ENCODE measurements around the gene NEK10. TPM values are rescaled to one million over a fixed set of nuclear protein-coding genes. Genes with fewer than 3 reads are reported as not detected.

NEK10 gene
- total RNA-seq, 1 donor from 2014 or later = 15.1 TPM

DNA sequence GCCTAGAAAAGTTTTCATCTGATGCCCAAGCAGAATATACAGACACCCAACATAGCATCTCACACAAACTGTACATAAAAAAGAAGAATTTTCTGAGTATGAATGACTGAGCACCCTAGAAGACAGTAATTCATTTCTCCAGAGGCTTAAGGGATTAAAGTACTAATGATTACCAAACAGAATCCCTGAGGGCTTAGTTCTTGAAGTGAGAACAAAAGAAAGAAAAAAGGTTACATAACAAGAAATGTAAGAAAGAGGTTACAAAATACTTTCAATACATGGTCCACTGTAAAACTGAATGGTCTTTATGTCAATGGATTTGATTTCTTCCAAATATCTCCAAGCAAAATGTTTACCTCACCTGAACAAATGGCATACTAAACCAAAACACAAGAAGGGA lies 9.1 kb upstream of the NEK10 start:
- H3K4me1 ChIP-seq (ENCODE audit: control insufficient read depth in 3 of 3, insufficient read depth in 3 of 3, low read length in 3 of 3) = no peaks in the 10 kb centered on the region
- H3K27me3 ChIP-seq (ENCODE audit: control insufficient read depth in 3 of 3, insufficient read depth in 3 of 3, low read length in 3 of 3) = no peaks in the 10 kb centered on the region
- no peak overlapping the region for H3K4me3 ChIP-seq (ENCODE audit: low read length in 3 of 3)
- H3K9ac ChIP-seq (ENCODE audit: low read depth in 1 of 3, low read length in 3 of 3) = no peak overlapping the region
- peaks cover 0 to 7% (median 3%) of the 10 kb centered on the region in 3 donors for H3K36me3 ChIP-seq (ENCODE audit: control insufficient read depth in 3 of 3, insufficient read depth in 3 of 3, low read length in 3 of 3)
- H3K27ac ChIP-seq (ENCODE audit: low read depth, low read length) = no peak overlapping the region
- H3K9me3 ChIP-seq (ENCODE audit: control insufficient read depth in 3 of 3, low read length in 3 of 3) = no peaks in the 10 kb centered on the region

DNA sequence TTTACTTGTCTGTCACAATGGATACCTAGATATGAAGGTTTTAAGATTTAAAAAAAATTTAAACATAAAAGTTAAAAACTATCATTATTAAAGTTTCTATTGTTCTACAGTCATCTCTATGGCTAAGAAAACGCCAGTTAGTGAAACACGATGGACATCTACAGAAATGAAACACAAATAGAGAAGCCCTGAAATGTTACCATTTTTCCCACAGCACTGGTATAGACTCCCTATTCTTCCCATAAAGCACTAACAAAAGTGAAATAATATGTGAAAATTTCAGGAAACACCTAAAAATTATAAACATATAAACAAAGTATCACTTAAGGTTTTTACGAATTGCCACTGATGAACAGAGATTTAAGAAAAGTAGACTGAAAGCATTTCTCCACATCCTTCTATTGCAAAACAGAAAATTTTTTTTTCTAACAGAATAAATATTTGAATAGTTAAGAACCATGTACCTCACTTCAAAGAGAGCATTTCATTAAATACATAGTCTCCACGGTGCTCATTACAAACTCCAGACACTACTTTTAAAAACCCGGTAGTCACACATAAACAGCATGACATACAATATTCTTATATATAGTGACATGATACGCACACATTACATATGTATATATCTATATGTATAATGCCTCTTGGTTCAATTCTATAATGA lies 7.1 kb upstream of the NEK10 start:
- Histone ChIP-seq H3K4me3 (ENCODE audit: low read length in 3 of 3) (no peak overlapping the region), H3K4me1 (ENCODE audit: control insufficient read depth in 3 of 3, insufficient read depth in 3 of 3, low read length in 3 of 3) (no peaks in the 10 kb centered on the region), H3K27me3 (ENCODE audit: control insufficient read depth in 3 of 3, insufficient read depth in 3 of 3, low read length in 3 of 3) (no peaks in the 10 kb centered on the region), H3K36me3 (ENCODE audit: control insufficient read depth in 3 of 3, insufficient read depth in 3 of 3, low read length in 3 of 3) (peaks cover 0 to 2% (median 0%) of the 10 kb centered on the region in 3 donors), H3K27ac (ENCODE audit: low read depth, low read length) (no peak overlapping the region), H3K9ac (ENCODE audit: low read depth in 1 of 3, low read length in 3 of 3) (no peak overlapping the region), H3K9me3 (ENCODE audit: control insufficient read depth in 3 of 3, low read length in 3 of 3) (no peaks in the 10 kb centered on the region)

DNA sequence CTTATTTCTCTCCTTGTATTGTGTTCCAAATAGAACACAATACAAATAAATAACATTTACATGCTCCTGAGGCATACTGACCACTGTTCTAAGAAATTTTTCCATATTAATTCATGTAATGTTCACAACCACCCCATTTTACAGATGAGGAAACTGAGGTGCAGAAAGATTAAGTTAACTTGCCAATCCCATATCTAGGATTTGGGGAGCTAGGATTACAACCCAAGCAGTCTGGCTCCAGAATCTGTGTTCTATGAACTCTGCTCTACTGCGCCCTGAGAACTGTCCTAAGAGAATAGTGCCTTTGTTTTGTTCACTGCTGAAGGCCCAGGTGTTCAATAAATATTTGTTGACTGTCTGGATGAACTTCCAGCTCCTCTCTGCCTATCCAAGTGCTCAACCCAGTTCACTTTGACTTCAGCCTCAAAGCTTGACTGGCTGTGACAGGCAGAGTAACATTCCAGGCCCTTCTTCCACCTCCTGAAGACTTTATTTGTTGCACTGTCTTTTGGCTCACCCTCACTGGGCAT lies 3.1 kb downstream of the NEK10 start:
- no peaks in the 10 kb centered on the region for H3K9me3 ChIP-seq (ENCODE audit: control insufficient read depth in 3 of 3, low read length in 3 of 3)
- no peaks in the 10 kb centered on the region for H3K27me3 ChIP-seq (ENCODE audit: control insufficient read depth in 3 of 3, insufficient read depth in 3 of 3, low read length in 3 of 3)
- H3K4me1 ChIP-seq (ENCODE audit: control insufficient read depth in 3 of 3, insufficient read depth in 3 of 3, low read length in 3 of 3) = peaks cover 8 to 13% (median 10%) of the 10 kb centered on the region in 3 donors
- no peak overlapping the region for H3K9ac ChIP-seq (ENCODE audit: low read depth in 1 of 3, low read length in 3 of 3)
- no peak overlapping the region for H3K27ac ChIP-seq (ENCODE audit: low read depth, low read length)
- H3K4me3 ChIP-seq (ENCODE audit: low read length in 3 of 3) = no peak overlapping the region
- no peaks in the 10 kb centered on the region for H3K36me3 ChIP-seq (ENCODE audit: control insufficient read depth in 3 of 3, insufficient read depth in 3 of 3, low read length in 3 of 3)

DNA sequence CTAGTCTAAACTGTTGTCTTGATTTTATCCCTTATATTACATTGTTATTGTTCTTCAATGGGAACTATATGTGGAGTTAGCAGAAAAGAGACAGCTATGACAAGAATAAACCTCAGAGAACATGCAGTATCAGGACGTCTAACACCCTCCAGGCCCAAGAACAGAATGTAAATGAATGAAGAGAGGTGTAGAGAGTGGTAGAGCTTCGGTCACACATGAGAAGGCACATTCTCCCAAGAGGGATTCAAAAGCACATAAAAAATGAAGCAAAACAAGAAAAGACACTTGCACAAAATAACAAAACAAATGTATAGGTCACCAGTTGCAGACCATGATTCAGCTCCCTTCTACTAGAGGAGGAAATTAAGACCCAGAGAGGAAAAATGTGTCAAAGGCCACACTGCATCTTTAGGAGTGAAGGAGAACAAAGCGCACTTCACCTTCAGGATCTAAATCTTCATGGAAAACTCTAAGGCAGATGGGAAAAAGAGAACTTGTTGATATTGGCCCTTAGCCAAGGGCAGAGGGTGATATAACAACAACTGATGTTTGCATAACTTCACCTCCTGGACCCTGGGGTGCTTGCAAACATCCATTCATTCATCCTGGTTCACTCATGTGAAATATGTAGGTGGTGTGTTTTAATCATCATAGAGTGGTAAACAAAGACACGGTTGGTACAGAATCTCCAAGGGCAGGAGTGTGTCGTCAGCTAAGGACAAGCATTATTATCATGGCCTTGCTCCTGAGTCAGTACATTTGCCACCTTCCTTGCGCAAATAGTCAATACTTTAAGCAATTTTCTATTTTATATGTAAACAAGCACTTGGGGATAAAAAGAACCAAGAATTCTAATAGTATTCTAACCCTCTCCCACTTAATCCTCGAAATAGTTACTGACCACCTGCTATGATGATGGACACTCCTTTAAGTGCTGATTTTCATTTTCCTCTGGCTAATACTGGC lies 8.8 kb downstream of the NEK10 start:
- Histone ChIP-seq H3K27ac (ENCODE audit: low read depth, low read length) (no peak overlapping the region), H3K27me3 (ENCODE audit: control insufficient read depth in 3 of 3, insufficient read depth in 3 of 3, low read length in 3 of 3) (no peaks in the 10 kb centered on the region), H3K9ac (ENCODE audit: low read depth in 1 of 3, low read length in 3 of 3) (no peak overlapping the region), H3K9me3 (ENCODE audit: control insufficient read depth in 3 of 3, low read length in 3 of 3) (no peaks in the 10 kb centered on the region), H3K36me3 (ENCODE audit: control insufficient read depth in 3 of 3, insufficient read depth in 3 of 3, low read length in 3 of 3) (no peaks in the 10 kb centered on the region), H3K4me1 (ENCODE audit: control insufficient read depth in 3 of 3, insufficient read depth in 3 of 3, low read length in 3 of 3) (no peaks in the 10 kb centered on the region), H3K4me3 (ENCODE audit: low read length in 3 of 3) (no peak overlapping the region)

DNA sequence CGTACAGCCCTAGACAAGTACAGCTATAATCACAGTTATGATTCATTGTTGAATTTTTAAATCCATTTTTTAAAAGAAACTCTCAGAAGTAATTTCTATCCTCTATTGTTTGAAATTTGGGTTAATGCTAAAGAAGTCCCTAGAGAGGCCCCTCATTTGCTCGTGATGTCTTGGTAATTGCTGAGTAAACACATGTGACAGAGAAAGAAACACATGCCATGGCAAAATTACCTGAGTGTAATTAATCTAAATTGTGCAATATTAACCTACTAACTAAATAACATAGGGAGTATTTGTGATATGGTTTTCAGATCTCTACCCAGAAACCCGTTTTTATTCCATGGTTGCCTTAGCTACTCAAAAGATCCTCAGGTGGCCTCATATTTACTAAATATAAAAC lies 10.8 kb downstream of the NEK10 start:
- H3K9ac ChIP-seq (ENCODE audit: low read depth in 1 of 3, low read length in 3 of 3) = no peak overlapping the region
- no peak overlapping the region for H3K27ac ChIP-seq (ENCODE audit: low read depth, low read length)
- H3K4me1 ChIP-seq (ENCODE audit: control insufficient read depth in 3 of 3, insufficient read depth in 3 of 3, low read length in 3 of 3) = no peaks in the 10 kb centered on the region
- no peaks in the 10 kb centered on the region for H3K36me3 ChIP-seq (ENCODE audit: control insufficient read depth in 3 of 3, insufficient read depth in 3 of 3, low read length in 3 of 3)
- H3K4me3 ChIP-seq (ENCODE audit: low read length in 3 of 3) = no peak overlapping the region
- H3K27me3 ChIP-seq (ENCODE audit: control insufficient read depth in 3 of 3, insufficient read depth in 3 of 3, low read length in 3 of 3) = no peaks in the 10 kb centered on the region
- no peaks in the 10 kb centered on the region for H3K9me3 ChIP-seq (ENCODE audit: control insufficient read depth in 3 of 3, low read length in 3 of 3)

DNA sequence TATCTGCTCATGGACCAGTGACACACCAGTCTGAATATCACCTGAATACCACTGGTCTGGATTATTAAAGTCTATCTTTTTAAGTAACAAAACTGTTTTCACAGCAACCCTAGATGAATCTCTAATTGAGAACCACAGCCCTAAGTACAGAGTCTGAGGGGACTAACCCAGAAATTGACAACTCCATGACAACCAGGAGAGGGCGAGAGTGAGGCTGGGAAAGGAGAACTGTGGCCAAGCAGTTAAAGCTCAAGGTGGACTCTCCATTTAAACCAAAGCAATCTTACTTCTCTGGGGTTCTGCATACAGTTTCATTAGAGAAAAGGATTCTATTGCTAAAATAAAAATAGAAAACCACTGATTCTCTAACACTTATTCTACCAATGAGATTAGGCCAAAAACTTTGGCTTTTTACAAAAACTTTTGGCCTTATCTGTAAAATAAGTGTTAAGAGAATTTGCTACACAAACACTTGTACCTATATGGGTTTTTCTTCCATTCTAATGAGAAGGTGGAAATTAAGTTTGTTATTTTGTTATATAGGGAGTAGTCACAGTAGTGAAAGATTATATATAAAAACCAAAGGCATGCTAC lies 11.4 kb downstream of the NEK10 start:
- Histone ChIP-seq H3K36me3 (ENCODE audit: control insufficient read depth in 3 of 3, insufficient read depth in 3 of 3, low read length in 3 of 3) (no peaks in the 10 kb centered on the region), H3K27me3 (ENCODE audit: control insufficient read depth in 3 of 3, insufficient read depth in 3 of 3, low read length in 3 of 3) (no peaks in the 10 kb centered on the region), H3K4me3 (ENCODE audit: low read length in 3 of 3) (no peak overlapping the region), H3K4me1 (ENCODE audit: control insufficient read depth in 3 of 3, insufficient read depth in 3 of 3, low read length in 3 of 3) (no peaks in the 10 kb centered on the region), H3K27ac (ENCODE audit: low read depth, low read length) (no peak overlapping the region), H3K9ac (ENCODE audit: low read depth in 1 of 3, low read length in 3 of 3) (no peak overlapping the region), H3K9me3 (ENCODE audit: control insufficient read depth in 3 of 3, low read length in 3 of 3) (no peaks in the 10 kb centered on the region)

DNA sequence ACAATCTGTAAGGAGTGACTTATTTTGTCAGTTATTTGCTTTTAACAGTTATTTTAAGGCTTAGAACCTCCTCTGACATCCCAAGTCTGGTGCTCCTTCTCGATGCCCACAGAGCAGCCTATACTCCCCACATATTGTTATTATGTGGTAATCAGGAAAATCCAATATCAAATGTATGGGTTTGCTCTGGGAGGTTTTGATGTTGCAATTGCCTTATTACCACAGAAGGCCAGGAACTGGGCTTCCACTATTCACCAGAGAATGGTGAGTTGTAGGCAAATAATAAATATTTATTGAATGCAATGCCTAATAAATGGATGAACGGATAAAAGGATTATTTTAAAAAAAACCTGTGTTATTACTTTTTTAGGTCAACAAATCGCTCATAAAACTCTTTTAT lies 12.2 kb downstream of the NEK10 start:
- Histone ChIP-seq H3K27ac (ENCODE audit: low read depth, low read length) (no peak overlapping the region), H3K9ac (ENCODE audit: low read depth in 1 of 3, low read length in 3 of 3) (no peak overlapping the region), H3K9me3 (ENCODE audit: control insufficient read depth in 3 of 3, low read length in 3 of 3) (no peaks in the 10 kb centered on the region), H3K36me3 (ENCODE audit: control insufficient read depth in 3 of 3, insufficient read depth in 3 of 3, low read length in 3 of 3) (no peaks in the 10 kb centered on the region), H3K4me3 (ENCODE audit: low read length in 3 of 3) (no peak overlapping the region), H3K27me3 (ENCODE audit: control insufficient read depth in 3 of 3, insufficient read depth in 3 of 3, low read length in 3 of 3) (no peaks in the 10 kb centered on the region), H3K4me1 (ENCODE audit: control insufficient read depth in 3 of 3, insufficient read depth in 3 of 3, low read length in 3 of 3) (peaks cover 0 to 6% (median 4%) of the 10 kb centered on the region in 3 donors)

DNA sequence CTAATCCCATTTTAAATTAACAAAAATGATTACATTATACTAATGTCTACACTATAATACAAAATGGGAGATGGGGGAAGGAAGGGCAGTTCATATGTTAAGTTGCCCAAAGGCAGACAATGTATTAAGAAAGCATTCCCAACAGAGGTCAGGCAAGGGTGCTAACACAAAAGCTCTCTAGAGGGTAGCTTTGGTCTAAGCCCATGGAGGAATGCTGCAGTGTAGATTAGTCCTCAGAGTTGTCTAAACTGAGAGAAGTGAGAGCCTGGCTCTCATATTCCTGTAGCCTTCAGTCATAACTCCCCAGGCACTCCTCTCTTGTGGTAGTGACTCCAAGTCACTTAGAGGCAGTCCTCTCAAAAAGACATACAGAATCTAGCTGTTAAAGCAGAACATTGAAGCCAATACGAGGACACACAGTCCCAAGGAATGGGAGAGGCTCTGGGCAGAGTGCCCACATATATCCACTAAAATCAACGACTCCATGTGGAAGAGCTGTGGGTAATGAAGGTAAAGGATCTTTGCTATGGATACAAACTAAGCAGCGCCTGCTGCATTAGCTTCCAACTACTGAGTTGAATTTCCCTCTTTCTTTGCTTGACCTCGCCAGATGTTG lies 14.5 kb downstream of the NEK10 start:
- Histone ChIP-seq H3K27ac (ENCODE audit: low read depth, low read length) (no peak overlapping the region), H3K9ac (ENCODE audit: low read depth in 1 of 3, low read length in 3 of 3) (no peak overlapping the region), H3K27me3 (ENCODE audit: control insufficient read depth in 3 of 3, insufficient read depth in 3 of 3, low read length in 3 of 3) (no peaks in the 10 kb centered on the region), H3K9me3 (ENCODE audit: control insufficient read depth in 3 of 3, low read length in 3 of 3) (no peaks in the 10 kb centered on the region), H3K4me1 (ENCODE audit: control insufficient read depth in 3 of 3, insufficient read depth in 3 of 3, low read length in 3 of 3) (peaks cover 0 to 10% (median 5%) of the 10 kb centered on the region in 3 donors), H3K4me3 (ENCODE audit: low read length in 3 of 3) (no peak overlapping the region), H3K36me3 (ENCODE audit: control insufficient read depth in 3 of 3, insufficient read depth in 3 of 3, low read length in 3 of 3) (no peaks in the 10 kb centered on the region)

DNA sequence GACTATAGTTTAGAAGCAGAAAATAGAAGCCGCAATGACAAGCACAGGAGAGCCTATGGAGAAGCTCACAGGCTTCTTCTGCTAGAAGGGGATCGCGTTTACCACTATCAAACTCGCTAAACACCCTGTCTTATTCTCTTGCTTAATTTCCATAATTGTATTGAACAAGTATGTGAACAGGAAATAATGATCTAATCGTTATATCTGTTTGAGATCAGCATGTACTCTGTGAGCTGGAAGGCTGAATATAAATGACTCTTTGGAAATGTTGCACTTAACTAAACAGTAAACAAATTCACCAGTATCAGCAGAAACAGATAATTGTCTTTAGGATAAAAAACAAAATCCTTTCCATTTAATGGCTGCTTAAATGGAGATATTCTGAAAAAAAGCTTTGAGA lies 15.0 kb downstream of the NEK10 start:
- Histone ChIP-seq H3K4me3 (ENCODE audit: low read length in 3 of 3) (no peak overlapping the region), H3K27me3 (ENCODE audit: control insufficient read depth in 3 of 3, insufficient read depth in 3 of 3, low read length in 3 of 3) (no peaks in the 10 kb centered on the region), H3K4me1 (ENCODE audit: control insufficient read depth in 3 of 3, insufficient read depth in 3 of 3, low read length in 3 of 3) (peaks cover 0 to 10% (median 5%) of the 10 kb centered on the region in 3 donors), H3K27ac (ENCODE audit: low read depth, low read length) (no peak overlapping the region), H3K9ac (ENCODE audit: low read depth in 1 of 3, low read length in 3 of 3) (no peak overlapping the region), H3K9me3 (ENCODE audit: control insufficient read depth in 3 of 3, low read length in 3 of 3) (no peaks in the 10 kb centered on the region), H3K36me3 (ENCODE audit: control insufficient read depth in 3 of 3, insufficient read depth in 3 of 3, low read length in 3 of 3) (no peaks in the 10 kb centered on the region)
